ENCODE measurements around the gene TTL.
"Not testable (repeated sequence)": the region's sequence is repeated elsewhere in the genome, so short reads cannot be mapped to it uniquely, and the experiment has no call there.

The TTL gene

DNA sequence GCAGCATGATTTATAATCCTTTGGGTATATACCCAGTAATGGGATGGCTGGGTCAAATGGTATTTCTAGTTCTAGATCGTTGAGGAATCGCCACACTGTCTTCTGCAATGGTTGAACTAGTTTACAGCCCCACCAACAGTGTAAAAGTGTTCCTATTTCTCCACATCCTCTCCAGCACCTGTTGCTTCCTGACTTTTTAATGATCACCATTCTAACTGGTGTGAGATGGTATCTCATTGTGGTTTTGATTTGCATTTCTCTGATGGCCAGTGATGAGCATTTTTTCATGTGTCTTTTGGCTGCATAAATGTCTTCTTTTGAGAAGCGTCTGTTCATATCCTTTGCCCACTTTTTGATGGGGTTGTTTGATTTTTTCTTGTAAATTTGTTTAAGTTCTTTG, 42.3 kb downstream of the TTL start:
- FAIRE-seq = not testable (repeated sequence)

DNA sequence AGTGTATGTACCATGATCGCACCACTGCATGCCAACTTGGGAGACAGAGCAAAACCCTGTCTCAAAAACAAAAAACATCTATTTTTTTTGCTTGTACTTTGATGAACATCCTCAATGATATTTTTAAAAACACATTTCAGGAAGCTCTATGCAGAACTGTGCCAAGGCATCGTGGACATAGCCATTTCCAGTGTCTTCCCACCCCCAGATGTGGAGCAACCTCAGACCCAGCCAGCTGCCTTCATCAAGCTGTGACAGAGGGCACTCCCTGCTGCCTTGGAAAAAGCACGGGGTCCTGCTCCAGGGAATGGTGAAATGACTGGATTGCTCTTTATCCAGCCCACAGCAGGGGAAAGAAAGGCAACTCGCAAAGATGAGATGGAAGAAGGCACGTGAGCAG, 46.6 kb downstream of the TTL start:
- FAIRE-seq = no peak

DNA sequence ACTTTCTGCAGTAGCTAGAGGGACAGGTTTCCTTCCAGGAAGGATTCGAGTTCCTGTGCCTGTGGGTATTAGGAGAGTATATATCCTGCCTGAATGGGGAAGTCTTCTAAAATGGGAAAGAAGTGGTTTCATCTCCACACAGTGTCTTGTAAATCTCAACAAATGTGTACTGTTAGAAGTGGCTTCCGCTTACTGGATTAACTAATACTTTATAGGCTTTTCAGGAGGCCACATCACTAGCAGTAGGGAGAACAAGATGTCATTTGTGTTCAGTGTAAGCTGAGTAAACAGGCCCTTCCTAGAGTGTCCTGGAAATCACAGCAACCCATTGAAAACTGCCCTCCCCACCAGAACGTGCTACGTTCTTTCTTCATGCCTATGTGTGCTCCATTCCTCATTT, 47.8 kb downstream of the TTL start:
- FAIRE-seq = no peak

DNA sequence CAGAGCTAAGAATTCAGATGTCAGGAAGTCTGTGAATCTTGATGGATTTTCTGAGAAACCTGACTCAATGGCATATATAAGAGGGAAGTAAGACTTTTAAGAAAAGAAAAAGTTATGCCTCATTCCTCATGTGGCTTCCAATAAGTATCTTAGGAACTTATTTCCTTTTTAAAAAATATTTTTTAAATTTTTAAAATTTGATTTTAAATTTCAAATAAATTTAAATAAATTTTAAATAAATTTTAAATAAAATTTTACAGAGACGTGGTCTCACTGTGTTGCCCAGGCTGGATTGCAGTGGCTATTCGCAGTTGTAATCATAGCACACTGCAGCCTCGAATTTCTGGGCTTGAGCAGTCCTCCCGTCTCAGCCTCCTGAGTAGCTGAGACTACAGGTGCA, 48.8 kb downstream of the TTL start:
- FAIRE-seq = no peak

DNA sequence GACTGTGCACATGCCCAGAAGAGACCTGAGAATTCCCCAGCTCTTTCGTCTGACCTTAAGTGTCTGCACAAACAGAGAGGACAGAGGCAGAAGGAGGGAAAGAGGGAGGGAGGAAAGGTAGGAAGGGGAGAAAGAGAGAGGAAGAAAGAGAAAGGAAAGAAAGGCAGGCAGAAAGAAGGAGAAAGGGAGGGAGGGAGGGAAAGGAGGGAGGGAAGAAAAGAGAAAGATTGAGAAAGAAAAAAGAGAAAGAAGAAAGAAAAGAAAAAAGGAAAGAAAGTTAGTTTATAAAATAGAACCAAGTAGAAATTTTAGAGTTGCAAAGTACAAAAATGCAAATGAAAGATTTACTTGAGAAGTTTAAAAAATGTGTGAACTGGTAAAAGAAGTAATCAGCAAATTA, 52.9 kb downstream of the TTL start:
- FAIRE-seq = no peak

DNA sequence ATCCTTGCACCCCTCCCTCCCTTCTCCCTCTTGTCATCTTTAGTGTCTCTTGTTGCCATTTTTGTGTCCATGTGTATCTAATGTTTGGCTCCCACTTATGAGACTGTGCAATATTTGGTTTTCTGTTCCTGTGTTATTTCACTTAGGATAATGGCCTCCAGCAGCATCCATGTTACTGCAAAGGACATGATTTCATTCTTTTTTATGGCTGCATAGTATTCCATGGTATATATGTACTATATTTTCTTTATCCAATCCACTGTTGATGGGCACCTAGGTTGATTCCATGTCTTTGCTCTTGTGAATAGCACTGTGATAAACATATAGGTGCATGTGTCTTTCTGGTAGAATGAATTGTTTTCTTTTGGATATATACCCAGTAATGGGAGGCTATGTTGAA, 54.7 kb downstream of the TTL start:
- not testable (repeated sequence) for FAIRE-seq

DNA sequence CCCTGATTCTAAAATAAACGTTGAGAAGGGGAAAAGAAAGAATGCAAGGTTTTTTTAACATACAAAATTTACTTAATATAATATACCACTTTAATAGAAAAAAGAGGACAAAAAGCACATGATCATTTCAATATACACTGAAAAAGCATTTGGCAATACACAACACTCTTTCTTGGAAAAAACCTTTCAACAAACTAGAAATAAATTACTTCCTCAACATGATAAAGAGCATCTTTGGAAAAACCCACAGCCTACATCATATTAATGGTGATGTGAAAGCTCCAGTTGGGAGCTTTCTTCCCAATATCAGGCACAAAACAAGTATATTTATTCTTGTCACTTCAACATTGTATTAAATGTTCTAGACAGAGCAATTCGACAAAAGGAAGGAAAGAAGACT, 57.4 kb downstream of the TTL start:
- no peak for FAIRE-seq

DNA sequence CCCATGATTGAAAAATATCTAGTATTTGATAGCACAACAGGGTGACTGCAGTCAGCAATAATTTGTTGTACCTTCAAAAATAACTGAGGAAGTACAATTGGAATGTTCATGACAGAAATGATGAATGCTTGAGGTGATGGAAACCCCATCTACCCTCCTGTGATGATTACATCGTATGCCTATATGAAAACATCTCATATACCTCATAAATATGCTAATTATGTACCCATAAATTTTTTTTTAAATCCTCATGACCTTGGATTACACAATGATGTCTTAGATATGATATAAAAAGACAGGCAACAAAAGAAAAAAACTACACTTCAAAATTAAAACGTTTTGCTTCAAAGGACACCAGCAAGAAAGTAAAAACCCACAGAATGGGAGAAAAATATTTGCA, 59.0 kb downstream of the TTL start:
- no peak for FAIRE-seq

DNA sequence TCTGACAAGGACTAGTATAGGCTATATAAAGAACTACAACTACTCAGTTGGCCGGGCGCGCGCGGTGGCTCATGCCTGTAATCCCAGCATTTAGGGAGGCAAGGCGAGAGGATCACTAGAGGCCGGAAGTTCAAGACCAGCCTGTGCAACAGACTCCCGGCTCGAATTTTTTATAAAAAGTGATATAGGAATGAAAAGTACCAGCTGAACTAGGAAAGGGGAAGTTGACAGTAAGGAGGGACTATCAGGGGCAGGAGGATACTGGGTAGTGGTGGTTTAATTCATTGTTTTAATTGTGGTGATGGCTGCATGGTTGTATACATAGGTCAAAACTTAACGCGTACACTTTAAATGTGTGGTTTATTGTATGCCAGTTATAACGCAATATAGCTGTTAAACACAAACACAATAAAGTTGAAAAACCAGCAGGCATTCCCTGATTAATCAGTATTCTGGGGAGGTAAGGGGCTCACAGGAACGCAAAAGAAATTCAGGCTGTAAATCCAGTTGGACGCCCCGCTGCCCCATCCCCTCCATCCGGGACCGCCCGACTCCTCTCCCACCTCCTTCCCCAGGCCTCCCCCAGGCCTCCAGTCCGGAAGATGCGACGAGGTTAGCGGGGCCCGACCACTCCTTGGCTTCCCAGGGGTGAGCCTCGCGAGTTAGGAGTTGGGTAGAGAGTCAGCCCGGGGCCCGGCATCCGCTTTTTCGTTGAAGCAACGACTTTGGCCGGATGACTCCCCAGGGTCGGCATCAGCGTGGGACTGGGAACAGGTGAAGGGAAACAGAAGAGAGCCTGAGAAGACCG, 59.6 kb downstream of the TTL start:
- no peak for FAIRE-seq

DNA sequence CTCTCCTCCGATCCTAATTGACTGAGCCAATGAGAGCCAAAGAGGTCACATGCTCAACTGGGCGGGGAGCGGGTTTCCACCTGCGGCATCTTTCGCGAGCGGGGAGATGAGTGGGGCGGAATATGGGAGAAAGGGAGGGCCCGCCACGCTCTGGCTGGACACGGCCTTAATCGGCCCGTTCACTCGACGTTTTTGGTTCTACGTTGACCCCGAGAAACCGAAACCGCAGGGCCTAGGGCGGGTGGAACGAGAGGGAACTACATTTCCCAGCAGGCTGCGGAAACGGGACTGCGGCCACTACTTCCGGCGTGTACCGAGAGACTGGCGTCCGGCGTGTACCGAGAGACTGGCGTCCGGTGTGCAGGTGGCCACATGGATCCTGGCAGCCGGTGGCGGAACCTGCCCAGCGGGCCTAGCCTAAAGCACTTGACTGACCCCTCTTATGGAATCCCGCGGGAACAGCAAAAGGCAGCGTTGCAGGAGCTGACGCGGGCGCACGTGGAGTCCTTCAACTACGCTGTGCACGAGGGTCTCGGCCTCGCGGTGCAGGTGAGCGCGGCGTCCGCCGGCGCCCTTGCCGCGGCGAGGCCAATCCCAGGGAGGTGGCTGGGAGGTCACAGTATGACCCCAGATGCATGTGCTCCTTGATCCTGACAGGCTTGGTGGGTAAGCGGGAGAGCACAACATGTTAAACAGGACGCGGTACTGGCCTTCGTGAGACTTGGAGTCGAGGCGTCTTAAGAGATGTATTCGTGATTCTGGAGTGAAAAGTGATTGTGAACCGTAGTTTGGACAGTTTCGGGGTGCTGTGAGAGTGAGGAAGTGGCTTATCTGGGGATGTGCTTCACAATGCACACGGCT, 60.4 kb downstream of the TTL start, which contains the start of gene POLR1B:
TSS of gene POLR1B (plus strand) at position 343 of the 861 bp plus-strand sequence. CDS start at position 373, 30 bp downstream.
- no peak for FAIRE-seq

DNA sequence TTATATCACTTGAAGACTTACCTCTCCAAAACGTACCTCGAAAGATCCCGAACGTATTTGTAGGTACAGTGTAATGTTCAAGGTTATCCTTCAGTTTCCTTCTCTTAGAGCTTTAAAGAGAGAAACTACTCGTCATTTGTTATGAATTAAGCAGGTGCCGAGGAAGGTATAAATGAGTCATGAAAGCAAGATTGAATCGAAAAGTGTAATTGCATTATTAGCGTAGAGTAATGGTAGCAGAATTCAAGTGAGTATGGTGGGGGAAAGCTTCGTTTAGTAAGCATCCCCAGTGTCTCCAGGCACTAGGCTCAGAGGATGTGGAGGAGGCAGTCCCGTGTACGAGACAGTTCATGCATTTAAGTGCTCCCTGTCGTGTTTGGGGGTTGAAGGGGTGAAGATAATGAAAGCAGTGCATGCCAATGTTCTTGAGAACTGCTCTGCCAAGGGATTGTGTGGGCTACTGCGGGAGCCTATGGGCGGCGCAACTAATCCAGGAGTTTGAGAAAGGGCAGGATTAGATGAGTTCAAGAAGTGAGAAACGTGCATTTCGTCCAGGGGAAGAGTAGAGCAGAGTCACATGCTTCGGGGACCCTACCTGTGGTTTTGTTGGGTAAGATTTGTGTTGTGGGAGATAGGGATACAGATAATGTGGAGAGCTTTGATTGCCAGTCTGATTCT, 61.2 kb downstream of the TTL start:
- no peak for FAIRE-seq

DNA sequence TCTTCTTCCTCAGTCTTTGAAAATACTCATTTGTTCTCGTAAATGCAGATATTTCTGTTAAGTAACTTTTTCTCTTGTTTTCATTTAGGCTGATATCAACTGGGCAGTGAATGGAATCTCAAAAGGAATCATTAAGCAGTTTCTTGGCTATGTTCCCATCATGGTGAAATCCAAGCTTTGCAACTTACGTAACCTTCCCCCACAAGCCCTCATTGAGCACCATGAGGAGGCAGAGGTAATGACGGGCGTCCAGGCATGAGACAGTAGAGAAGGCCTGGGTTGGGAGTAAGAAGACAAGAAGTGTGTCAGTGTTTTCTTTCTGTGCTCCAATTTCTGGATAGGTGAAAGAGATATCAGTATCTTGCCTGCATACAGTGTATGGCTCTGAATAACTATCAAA, 65.4 kb downstream of the TTL start:
- FAIRE-seq = no peak

DNA sequence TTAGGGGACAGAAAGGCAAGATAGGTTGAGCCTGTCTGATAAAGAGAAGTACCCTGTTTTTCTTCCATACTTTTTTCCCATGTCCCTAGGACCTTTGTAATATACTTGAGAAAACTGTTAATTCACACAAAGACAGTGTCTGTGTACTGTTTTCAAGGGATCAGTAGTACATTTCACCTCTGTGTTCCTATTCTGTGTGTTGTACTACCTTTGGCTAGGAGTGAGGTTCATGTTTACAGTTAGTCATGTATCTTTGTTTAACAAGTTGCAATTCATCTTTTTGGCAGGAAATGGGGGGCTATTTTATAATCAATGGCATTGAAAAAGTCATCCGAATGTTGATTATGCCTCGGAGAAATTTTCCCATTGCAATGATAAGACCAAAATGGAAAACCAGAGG, 67.0 kb downstream of the TTL start:
- no peak for FAIRE-seq

DNA sequence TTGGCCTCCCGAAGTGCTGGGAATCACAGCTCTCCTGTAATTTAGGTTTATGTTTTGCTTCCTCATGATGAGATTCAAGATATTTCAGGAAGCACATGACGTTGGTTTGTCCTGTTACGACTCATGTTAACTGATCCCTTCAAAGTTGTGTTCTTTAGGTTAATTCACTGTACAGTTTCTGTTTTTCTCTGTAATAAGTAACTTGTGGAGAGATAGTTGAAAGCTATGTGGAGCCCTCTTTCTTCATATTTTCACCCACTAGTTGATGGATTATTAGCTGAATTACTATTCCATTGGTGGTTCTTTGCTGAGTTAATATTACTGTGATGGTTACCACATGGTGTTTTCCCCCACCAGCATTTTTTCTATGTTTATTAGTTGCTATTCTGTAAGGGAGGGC, 84.1 kb downstream of the TTL start:
- FAIRE-seq = no peak

DNA sequence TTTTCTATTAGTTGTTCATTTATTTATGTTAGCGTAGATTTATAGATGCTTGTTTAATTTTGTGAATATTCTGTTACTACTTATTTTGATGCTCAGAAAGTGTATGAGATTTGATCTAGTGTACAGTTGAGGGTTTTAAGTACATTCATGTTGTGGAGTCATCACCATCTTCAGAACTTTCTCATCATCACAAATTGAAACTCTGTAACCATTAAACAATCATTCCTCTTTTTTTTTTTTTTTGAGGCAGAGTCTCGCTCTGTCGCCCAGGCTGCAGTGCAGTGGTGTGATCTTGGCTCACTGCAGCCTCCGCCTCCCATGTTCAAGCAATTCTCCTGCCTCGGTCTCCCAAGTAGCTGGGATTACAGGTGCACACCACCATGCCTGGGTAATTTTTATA, 84.6 kb downstream of the TTL start:
- FAIRE-seq = not testable (repeated sequence)

DNA sequence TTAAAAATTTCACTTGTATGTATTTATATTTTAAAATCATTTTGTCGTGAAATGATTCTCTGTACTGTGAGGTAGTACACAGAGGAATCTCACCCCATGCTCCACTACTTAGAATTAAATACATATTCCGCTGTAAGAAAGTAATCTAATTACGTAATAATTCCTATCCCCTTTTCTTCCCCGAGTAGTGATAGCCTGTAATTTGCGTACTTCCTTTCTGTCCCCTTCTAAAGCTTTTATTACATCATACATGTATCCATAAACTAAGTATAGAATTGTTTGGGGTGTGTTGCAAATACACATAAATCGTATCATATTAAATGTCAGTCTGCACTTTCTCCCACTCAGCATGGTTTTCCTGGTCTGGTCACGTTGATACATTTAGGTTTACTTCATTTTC, 90.0 kb downstream of the TTL start:
- no peak for FAIRE-seq

DNA sequence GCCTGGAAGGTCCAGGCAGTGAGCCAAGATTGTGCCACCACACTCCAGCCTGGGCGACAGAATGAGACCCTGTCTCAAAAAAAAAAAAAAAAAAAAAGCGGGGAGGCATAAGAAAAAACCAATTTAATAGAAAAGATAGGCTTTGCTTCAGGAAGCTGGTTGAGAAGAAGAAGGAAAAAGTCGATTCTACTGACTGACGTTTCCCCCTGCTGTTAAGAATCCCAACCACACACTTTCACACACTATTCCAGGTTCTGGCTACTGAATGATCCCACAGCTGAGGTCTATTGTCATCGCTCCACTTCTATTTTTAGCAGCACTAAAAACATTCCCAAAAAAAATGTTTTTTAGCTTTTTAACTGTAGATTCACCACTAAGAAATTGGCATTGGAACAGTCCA, 95.8 kb downstream of the TTL start:
- no peak for FAIRE-seq

DNA sequence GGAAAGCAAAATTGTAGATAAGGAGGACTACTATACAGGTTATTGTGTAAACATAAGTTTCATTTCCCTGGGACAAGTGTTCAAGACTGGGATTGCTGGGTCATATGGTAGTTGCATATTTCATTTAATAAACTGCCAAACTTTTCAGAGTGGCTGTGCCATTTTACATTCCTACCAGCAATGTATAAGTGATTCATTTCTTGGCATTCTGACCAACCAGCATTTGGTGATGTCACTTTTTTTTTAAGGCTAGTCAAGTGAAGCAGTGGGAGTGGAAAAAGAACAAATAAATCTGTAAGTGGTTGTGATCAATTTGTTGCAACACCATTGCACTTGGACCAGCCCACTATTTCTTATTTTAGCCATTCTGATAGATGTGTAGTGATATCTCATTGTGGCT, 97.3 kb downstream of the TTL start:
- no peak for FAIRE-seq

DNA sequence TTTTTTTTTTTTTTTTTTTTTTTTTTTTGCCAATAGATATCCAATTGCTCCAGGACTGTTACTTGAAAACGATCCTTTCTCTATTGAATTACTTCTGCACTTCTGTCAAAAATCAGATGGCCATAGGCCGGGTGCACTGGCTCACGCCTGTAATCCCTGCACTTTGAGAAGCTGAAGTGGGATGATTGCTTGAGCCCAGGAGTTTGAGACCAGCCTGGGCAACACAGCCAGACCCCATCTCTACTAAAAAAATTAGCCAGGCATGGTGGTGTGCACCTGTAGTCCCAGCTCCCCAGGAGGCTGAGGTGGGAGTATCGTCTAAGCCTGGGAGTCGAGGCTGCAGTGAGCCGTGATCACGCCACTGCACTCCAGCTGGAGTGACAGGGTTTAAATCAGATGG, 98.1 kb downstream of the TTL start:
- no peak for FAIRE-seq

DNA sequence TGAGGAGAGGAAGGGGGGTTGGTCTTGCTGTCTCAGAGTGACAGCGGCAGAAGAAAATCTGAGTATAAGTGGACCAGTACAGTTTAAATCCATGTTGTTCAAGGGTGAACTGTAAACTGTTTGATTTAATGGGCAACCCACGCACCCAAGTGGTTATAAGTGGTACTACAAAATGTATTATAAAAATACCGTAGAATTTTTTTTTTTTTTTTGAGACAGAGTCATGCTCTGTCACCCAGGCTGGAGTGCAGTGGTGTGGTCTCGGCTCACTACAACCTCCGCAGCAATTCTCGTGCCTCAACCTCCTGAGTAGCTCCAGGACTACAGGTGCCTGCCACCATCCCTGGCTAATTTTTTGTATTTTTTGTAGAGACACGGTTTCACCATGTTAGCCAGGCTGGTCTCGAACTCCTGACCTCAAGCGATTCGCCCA, 100.4 kb downstream of the TTL start:
- peak; percentile 67 for FAIRE-seq

DNA sequence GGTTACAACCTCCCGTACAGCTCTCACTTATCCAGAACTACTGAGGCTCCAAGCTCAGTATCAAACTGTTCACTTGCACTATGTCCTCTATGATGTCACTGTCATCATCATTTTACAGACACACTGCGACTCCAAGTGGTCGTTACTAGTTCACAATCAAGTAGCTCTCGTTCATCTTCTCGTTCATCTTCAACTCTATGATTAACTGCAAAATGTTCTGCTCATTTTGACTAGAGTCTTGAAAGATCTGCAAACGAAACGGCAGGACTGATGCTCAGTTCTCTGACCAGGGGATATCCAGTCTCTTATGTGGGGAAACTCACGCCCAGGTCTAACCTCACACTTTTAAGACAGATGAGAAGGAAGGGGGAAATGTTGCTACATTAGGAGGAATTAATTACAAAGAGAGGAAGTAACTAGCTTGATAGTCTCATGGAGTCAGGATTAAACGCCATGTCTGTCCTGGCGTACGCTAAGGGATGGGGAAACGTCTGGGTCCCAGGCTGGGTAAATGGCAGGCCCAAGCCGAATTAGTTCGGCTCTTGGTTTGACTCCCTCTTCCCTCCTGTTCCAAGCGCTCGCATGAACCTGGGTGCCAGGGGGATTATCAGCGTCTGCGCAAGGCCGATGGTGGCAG, 101.7 kb downstream of the TTL start:
- FAIRE-seq = peak; percentile 13

DNA sequence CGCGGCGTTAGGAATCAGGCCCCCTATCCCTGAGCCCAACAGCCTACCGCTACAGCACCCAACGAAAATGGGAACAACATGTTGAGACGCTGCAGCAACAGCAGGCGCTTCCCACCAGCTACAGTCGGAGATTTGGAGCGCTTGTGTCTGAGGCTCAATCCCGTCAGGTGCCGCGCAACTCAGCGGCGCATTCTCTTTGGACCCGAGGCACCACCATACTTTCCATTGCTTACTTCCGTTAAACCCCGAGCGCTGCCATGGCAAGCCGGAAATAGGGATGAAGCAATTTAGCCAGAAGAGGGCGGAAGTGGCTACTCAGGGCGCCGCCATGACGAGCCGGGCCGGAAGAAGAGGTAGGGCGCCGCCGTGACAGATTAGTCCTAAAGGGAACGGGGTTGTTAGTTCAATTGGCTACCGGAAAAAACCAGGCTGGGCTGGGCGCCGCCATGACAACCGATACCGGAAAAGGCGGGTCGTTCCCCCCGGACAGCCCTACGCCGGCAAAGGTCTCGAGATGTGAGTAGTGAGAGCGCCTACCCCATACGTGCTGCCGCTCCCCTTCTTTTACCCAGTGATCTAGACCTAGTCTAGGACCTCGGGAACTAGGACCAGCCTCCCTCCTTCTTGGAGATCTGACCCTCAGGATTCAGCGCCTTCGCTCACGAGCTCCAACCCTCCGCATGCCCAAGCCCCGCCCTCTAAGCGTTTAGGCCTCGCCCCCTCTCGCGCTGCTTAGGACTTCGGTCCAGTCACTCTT, 102.4 kb downstream of the TTL start, which contains the start of gene CHCHD5:
TSS of gene CHCHD5 (plus strand) at position 476 of the 757 bp plus-strand sequence. CDS start at position 515, 39 bp downstream.
- peak; percentile 92 for FAIRE-seq
